Calu3 (cell line): ENCODE results near the gene VSX1. TPM values are rescaled to one million over a fixed set of nuclear protein-coding genes. Genes with fewer than 3 reads are reported as not detected.

Experiments used
- BruUV-seq: library from RNA; stranded (reverse); fragments of 400-500 nt; replicated peaks from 2 replicates; lab custom pipeline; 2021; lab: Mats Ljungman, UMichigan
- CTCF ChIA-PET: fragments of 300-600 bp; sonication (Branson Sonifier 250); formaldehyde crosslinking; loops from one replicate; lab custom pipeline; 2022; ENCODE audit warnings: antibody characterized with exemption; lab: Charles Lee
- DNase-seq: peaks from one replicate; pipeline ENCODE4 v3.0.0; 2022
- H3K27ac Mint-ChIP-seq: one replicate; pipeline ENCODE4 v1.8.0; 2022; ENCODE audit warnings: mixed read lengths; ENCODE audit not compliant: unreplicated experiment
- H3K27me3 Mint-ChIP-seq: one replicate; pipeline ENCODE4 v1.8.0; 2022; ENCODE audit warnings: mixed read lengths; ENCODE audit not compliant: unreplicated experiment
- H3K36me3 Mint-ChIP-seq: one replicate; pipeline ENCODE4 v1.8.0; 2022; ENCODE audit warnings: mild to moderate bottlenecking, moderate library complexity, mixed read lengths; ENCODE audit not compliant: insufficient read depth, unreplicated experiment
- H3K4me1 Mint-ChIP-seq: one replicate; pipeline ENCODE4 v1.8.0; 2022; ENCODE audit warnings: mild to moderate bottlenecking, low read depth, mixed read lengths; ENCODE audit not compliant: unreplicated experiment
- H3K4me3 Mint-ChIP-seq: one replicate; pipeline ENCODE4 v1.8.0; 2022; ENCODE audit warnings: mild to moderate bottlenecking, low read depth, moderate library complexity, mixed read lengths; ENCODE audit not compliant: unreplicated experiment
- H3K9me3 Mint-ChIP-seq: one replicate; pipeline ENCODE4 v1.8.0; 2022; ENCODE audit warnings: low read depth, mixed read lengths; ENCODE audit not compliant: unreplicated experiment
- intact Hi-C: fragments of 100-400 bp; cut with micrococcal nuclease; formaldehyde crosslinking; loops from one replicate; pipeline ENCODE4 v1.10.0; 2022; ENCODE audit not compliant: unreplicated experiment
- total RNA-seq: library from RNA; stranded (reverse); gene quantifications from 2 replicates; pipeline ENCODE4 v1.2.3, GENCODE V29; 2022
- TF ChIP-seq, protein P1 (sequence below): fragments of 200-600 bp; IDR thresholded peaks from one replicate; pipeline ENCODE4 v1.8.0; 2022; ENCODE audit warnings: antibody characterized with exemption; ENCODE audit not compliant: unreplicated experiment

VSX1 gene
- total RNA-seq, 1 experiment from 2014 or later = not detected

DNA sequence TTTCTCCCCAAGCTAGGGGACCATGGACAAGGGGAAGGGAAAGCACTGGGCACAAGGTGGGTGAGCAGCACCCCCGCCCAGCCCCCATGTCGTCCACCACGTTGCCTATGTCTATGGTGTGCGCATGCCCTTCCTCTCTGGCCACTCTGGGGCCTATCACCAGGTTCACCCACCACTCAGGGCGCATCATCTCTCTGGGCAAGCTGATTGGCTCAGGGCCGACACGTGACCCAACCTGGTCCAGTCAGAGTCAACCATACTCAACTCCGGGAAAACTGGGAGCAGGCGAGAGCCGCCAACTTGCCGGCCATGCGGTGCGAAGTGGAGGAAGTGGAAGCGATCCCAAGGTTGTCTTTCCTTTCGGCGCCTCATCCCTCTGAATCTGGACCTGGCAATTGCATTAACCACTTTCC, 49.9 kb downstream of the VSX1 start:
- Mint-ChIP-seq H3K4me1 (peaks cover 12% of the 10 kb centered on the region), H3K9me3 (no peaks in the 10 kb centered on the region), H3K4me3 (no peak overlapping the region), H3K27me3 (no peaks in the 10 kb centered on the region), H3K36me3 (no peaks in the 10 kb centered on the region), H3K27ac (peak overlapping the region; percentile 36)
- BruUV-seq = no TSS peak
- intact Hi-C loops = no loop called here
- TF ChIP-seq, protein P1, sequence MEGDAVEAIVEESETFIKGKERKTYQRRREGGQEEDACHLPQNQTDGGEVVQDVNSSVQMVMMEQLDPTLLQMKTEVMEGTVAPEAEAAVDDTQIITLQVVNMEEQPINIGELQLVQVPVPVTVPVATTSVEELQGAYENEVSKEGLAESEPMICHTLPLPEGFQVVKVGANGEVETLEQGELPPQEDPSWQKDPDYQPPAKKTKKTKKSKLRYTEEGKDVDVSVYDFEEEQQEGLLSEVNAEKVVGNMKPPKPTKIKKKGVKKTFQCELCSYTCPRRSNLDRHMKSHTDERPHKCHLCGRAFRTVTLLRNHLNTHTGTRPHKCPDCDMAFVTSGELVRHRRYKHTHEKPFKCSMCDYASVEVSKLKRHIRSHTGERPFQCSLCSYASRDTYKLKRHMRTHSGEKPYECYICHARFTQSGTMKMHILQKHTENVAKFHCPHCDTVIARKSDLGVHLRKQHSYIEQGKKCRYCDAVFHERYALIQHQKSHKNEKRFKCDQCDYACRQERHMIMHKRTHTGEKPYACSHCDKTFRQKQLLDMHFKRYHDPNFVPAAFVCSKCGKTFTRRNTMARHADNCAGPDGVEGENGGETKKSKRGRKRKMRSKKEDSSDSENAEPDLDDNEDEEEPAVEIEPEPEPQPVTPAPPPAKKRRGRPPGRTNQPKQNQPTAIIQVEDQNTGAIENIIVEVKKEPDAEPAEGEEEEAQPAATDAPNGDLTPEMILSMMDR = no peak
- CTCF ChIA-PET = no interaction called here
- DNase-seq = no peak

DNA sequence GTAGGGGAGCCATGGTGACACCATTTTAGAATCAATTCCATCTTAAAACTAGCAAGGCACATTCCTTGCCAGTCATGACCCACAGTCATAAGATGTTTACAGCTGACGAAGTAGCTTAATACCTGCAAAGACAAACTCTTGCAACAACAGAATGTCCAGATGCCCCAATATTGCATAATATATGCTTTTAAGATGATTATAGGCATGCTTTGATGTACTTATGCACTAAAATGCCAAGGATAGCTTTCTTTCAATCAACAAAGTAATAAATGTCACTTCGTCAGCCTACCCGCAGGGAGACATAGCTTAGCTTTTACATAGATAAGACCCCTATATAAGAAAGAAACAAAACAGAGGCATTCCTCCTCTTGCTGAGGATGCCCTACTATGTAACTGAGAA, 50.7 kb downstream of the VSX1 start:
- no peak for DNase-seq

DNA sequence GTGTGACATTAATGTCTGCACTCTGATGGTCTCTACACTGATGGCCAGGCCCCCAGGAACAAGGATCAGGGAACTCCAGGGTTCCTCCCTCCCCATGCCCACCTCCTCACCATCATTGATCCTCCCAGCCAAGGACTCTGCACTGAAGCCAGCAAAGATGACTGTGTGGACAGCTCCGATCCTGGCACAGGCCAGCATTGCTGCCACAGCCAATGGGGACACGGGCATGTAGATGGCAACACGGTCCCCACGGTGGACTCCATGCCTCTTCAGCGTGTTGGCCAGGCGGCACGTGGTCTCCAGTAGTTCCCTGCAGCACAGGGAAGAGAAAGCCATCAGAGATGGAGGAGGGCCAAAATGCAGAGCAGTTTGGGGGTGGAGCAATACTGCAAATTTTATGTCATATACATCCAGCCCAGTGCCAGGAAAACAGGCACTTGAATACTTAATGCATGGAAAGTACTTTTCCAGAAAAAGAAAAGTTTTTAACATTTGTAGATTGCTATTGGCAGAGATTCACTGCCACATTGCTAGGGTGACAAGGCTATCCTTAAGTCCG, 51.2 kb downstream of the VSX1 start:
- TF ChIP-seq, protein P1 = no peak
- no peak for DNase-seq
- CTCF ChIA-PET = no interaction called here
- no peaks in the 10 kb centered on the region for H3K9me3 Mint-ChIP-seq
- H3K27me3 Mint-ChIP-seq = no peaks in the 10 kb centered on the region
- BruUV-seq = no TSS peak
- H3K27ac Mint-ChIP-seq = no peak overlapping the region
- H3K36me3 Mint-ChIP-seq = no peaks in the 10 kb centered on the region
- peaks cover 12% of the 10 kb centered on the region for H3K4me1 Mint-ChIP-seq
- H3K4me3 Mint-ChIP-seq = no peak overlapping the region
- intact Hi-C loops = no loop called here

More for the DNA sequence above, 50.7 kb downstream of the VSX1 start:
- TF ChIP-seq, protein P1 = no peak
- intact Hi-C loops = no loop called here
- Mint-ChIP-seq H3K4me1 (peaks cover 12% of the 10 kb centered on the region), H3K27me3 (no peaks in the 10 kb centered on the region), H3K9me3 (no peaks in the 10 kb centered on the region), H3K36me3 (no peaks in the 10 kb centered on the region), H3K27ac (no peak overlapping the region), H3K4me3 (no peak overlapping the region)
- BruUV-seq = no TSS peak
- CTCF ChIA-PET = no interaction called here

DNA sequence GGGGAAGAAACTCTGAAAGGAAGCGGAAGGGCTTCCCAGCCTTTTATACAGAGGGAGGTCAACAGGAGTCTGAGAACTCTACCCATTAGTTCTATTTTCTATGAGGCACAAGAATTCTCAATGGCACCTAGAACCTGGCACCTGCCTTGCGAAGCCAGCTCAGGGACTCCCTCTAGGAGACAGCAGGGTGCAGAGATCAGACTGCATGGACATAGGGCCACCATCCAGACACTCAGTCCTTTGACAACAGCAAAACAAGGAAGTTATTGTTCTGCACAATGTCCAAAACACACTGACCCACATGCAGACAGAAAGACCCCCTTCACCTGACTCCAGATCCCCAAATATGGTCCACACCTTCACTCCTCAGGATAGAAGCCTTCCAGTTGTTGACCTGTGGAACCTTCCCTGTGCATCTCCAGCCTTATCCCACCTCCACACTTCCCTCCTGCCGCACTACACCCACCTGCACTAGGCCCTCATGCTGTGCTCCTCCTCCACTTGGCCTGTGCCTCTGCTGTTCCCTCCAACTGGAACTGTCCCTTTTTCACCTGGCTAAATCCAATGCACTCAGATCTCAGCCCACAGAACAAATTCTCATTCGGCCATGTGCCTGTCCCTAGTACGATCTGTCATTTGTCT, 51.8 kb downstream of the VSX1 start:
- H3K4me3 Mint-ChIP-seq = no peak overlapping the region
- TF ChIP-seq, protein P1 = no peak
- H3K27ac Mint-ChIP-seq = no peak overlapping the region
- H3K4me1 Mint-ChIP-seq = peaks cover 12% of the 10 kb centered on the region
- intact Hi-C loops = no loop called here
- H3K36me3 Mint-ChIP-seq = no peaks in the 10 kb centered on the region
- CTCF ChIA-PET = no interaction called here
- DNase-seq = no peak
- H3K9me3 Mint-ChIP-seq = no peaks in the 10 kb centered on the region
- no TSS peak for BruUV-seq
- no peaks in the 10 kb centered on the region for H3K27me3 Mint-ChIP-seq
